ENCODE measurements around the gene GLRA2.
"Not testable (repeated sequence)": the region's sequence is repeated elsewhere in the genome, so short reads cannot be mapped to it uniquely, and the experiment has no call there.

The GLRA2 gene

GRCh38 chrX:14591976-14592375 lies 62.6 kb downstream of the GLRA2 start:
- TF ChIP-seq CTCF (IDR thresholded peaks at IDR 0.05; ENCODE audit: extremely low read depth, missing control alignments): no peak
- DNase-seq (ENCODE audit: low spot score): no peak

GRCh38 chrX:14594521-14594920 lies 65.2 kb downstream of the GLRA2 start:
- no peak for DNase-seq (ENCODE audit: low spot score)
- no peak for TF ChIP-seq CTCF (IDR thresholded peaks at IDR 0.05; ENCODE audit: extremely low read depth, missing control alignments)

- TF ChIP-seq CTCF (IDR thresholded peaks at IDR 0.05; ENCODE audit: extremely low read depth, missing control alignments): no peak
- no peak for DNase-seq (ENCODE audit: low spot score)
Measured at GRCh38 chrX:14598330-14598729, 69.0 kb downstream of the GLRA2 start.

- no peak for TF ChIP-seq CTCF (IDR thresholded peaks at IDR 0.05; ENCODE audit: extremely low read depth, missing control alignments)
- no peak for DNase-seq (ENCODE audit: low spot score)
Measured at GRCh38 chrX:14607446-14607985, 78.2 kb downstream of the GLRA2 start.

GRCh38 chrX:14612450-14612849 lies 83.1 kb downstream of the GLRA2 start:
- DNase-seq (ENCODE audit: low spot score): not testable (repeated sequence)

GRCh38 chrX:14616301-14616700 lies 87.0 kb downstream of the GLRA2 start:
- no peak for TF ChIP-seq CTCF (IDR thresholded peaks at IDR 0.05; ENCODE audit: extremely low read depth, missing control alignments)
- DNase-seq (ENCODE audit: low spot score): no peak

GRCh38 chrX:14616836-14617235 lies 87.5 kb downstream of the GLRA2 start:
- no peak for TF ChIP-seq CTCF (IDR thresholded peaks at IDR 0.05; ENCODE audit: extremely low read depth, missing control alignments)
- no peak for DNase-seq (ENCODE audit: low spot score)

GRCh38 chrX:14618177-14618965 lies 89.0 kb downstream of the GLRA2 start:
- no peak for TF ChIP-seq CTCF (IDR thresholded peaks at IDR 0.05; ENCODE audit: extremely low read depth, missing control alignments)
- no peak for DNase-seq (ENCODE audit: low spot score)

Measured in GM20000 (cell line).